GM21576 (cell line): Measurements from ENCODE around the gene HIF1A.

Experiments used
- ATAC-seq: cut with Tn5 transposase; IDR thresholded peaks from one replicate; pipeline ENCODE4 v1.9.1; 2021; ENCODE audit warnings: mild to moderate bottlenecking, moderate library complexity; ENCODE audit not compliant: unreplicated experiment

Gene HIF1A

DNA sequence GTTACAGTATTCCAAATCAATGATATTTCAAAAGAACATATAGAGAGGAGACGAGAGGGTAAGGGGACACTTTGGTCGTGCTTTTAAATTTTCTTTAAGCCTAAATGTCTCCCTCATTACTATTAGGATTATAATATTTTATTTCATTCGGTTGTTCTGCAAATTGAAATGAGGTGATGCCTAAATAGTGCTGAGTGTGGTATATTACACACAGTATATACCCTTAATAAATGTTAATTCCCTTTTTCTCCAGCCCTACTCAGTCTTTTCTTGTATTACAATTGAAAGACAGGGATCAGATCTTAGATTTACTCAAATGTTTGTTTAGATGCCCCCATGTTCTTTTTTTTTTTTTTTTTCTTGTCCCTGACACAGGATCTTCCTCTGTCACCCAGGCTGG, 74.6 kb downstream of the HIF1A start:
- ATAC-seq: no peak

GRCh38 chr14:61774861-61775260, 79.5 kb downstream of the HIF1A start:
- no peak for ATAC-seq

GRCh38 chr14:61780125-61780524, 84.8 kb downstream of the HIF1A start:
- no peak for ATAC-seq

GRCh38 chr14:61797309-61797708, 102.0 kb downstream of the HIF1A start:
- ATAC-seq: no peak
